GM21526 (cell line): ENCODE measurements around the gene SPIN1.

Source experiments
- ATAC-seq: cut with Tn5 transposase; IDR thresholded peaks from one replicate; pipeline ENCODE4 v1.9.1; 2021; ENCODE audit warnings: moderate library complexity; ENCODE audit not compliant: unreplicated experiment, low FRiP score

SPIN1 gene

GRCh38 chr9:88387552-88388202 lies 567 bp upstream of the SPIN1 start:
- peak; percentile 7 for ATAC-seq

- ATAC-seq = peak; percentile 36
These were observed 802 bp downstream of the SPIN1 start for GRCh38 chr9:88388886-88389605.

DNA sequence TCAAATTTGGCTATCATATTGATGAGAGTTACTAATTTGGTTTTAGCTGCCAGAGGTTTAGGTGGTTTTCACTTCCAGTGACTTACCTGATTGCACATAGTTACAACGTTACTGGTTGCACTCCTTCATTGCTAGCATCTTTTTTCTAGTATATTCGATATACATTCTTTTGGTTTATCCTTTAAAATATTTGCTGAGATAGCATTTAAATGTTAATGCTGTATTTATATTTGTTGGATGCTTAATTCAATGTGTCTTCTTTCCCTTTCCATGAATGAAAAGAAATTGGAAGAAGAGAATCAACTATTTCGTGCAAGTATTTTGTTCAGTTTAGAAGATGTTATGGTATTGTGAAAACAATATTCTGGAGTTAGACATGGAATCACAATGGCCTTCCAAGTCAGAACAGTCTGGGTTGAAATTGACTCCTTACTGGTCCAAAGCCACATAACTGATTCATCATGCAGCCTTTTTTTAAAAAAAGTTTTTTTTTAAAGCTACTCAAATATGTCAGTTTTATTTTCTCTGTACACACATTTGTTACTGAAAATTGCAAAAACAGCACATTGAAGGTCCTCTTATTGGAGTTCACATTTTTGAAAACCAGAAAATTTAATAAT lies 2.2 kb downstream of the SPIN1 start:
- no peak for ATAC-seq

- ATAC-seq = no peak
These were observed 3.0 kb downstream of the SPIN1 start for GRCh38 chr9:88391236-88391635.

- no peak for ATAC-seq
These were observed 3.7 kb downstream of the SPIN1 start for GRCh38 chr9:88391921-88392320.

DNA sequence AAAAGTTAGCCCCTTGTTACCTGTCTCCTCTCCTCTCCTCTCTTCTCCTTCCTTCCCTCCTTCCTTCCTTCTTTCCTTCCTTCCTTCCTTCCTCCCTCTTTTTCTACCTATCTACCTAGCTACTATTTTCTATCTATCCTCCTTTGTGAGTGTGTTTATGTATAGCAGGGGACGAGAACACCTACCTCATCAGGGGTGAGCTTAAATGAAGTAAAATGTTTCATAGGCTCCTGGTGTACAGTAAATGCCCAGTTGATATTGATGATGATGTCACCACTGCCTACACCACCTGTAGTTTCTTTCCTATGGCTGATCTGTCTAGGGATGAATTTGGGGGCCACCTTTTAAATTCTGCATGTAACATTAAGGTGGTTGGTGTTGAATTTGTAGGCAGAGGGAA lies 4.3 kb downstream of the SPIN1 start:
- ATAC-seq = no peak

- ATAC-seq = no peak
These were observed 8.8 kb downstream of the SPIN1 start for GRCh38 chr9:88396836-88397577.

DNA sequence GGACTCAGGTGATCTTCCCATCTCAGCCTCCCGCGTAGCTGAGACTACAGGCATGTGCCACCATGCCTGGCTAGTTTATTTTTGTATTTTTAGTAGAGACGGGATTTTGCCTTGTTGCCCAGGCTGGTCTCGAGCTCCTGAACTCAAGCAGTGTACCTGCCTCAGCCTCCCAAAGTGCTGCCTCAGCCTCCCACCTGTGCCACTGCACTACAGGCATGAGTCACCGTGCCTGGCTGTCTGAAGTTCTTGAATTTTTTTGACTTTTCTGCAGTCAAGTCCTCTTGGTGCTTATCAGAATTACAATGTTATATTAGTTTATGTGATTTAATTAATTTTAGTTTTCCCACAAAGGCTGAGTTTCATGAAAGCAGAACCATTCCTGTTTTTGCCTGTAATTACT lies 9.8 kb downstream of the SPIN1 start:
- no peak for ATAC-seq

- no peak for ATAC-seq
These were observed 11.7 kb downstream of the SPIN1 start for GRCh38 chr9:88399966-88400365.

DNA sequence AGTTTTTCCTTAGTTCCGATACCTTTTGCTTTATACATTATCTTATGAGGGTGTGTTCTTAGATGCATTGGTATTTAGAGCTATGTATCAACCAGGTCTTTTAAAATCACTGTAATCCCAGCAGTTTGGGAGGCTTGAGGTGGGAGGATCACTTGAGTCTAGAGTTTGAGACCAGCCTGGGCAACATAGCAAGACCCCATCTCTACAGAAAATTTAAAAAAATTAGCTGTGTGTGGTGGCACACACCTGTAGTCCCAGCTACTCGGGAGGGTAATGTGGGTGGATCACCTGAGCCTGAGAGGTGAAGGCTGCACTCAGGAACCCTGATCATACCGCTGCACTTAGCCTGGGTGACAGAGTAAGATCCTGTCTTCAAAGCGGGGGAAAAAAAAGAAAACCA lies 15.1 kb downstream of the SPIN1 start:
- ATAC-seq = no peak

- no peak for ATAC-seq
These were observed 17.8 kb downstream of the SPIN1 start for GRCh38 chr9:88406051-88406450.

- ATAC-seq = no peak
These were observed 23.2 kb downstream of the SPIN1 start for GRCh38 chr9:88411471-88411870.

GRCh38 chr9:88414298-88414697 lies 26.1 kb downstream of the SPIN1 start:
- ATAC-seq = no peak

- ATAC-seq = no peak
These were observed 29.8 kb downstream of the SPIN1 start for GRCh38 chr9:88418025-88418424.

GRCh38 chr9:88418715-88419540 lies 30.7 kb downstream of the SPIN1 start:
- ATAC-seq = no peak

DNA sequence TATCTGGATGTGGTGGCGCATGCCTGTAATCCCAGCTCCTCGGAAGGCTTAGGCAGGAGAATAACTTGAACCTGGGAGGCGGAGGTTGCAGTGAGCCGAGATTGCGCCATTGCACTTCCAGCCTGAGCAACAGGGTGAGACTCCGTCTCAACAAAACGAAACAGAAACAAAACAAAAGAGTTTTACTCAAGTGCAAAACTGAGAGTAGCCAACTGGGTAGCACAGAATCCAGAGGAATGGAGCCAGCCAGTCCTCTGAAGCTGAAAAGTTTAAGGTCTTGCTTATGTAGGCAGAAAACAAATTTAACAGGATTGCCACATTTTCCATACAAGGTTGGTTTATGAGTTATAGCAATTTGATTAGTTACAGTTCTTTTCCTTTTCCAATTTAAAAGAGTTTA lies 32.0 kb downstream of the SPIN1 start:
- ATAC-seq = no peak

- ATAC-seq = no peak
These were observed 33.1 kb downstream of the SPIN1 start for GRCh38 chr9:88421348-88421747.

DNA sequence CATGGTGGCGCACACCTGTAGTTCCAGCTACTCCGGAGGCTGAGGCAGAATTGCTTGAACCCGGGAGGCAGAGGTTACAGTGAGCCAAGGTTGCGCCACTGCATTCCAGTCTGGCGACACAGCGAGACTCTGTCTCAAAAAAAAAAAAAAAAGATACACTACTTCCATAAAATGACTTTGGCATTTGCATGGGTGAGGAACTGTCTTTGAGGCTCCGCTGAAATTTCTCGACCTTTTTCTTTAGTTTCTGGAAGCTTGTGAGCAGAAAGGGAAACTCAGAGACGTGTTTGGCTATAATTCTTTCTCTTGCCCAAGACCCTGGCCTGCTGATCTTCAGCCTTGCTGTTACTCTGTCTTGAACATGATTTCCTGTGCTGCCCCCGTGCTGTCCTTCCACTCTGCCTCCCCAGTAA lies 37.3 kb downstream of the SPIN1 start:
- ATAC-seq = no peak

GRCh38 chr9:88426651-88427050 lies 38.4 kb downstream of the SPIN1 start:
- ATAC-seq = no peak
